HG02970 (cell line): ENCODE measurements around the gene FTCD.
"Not testable (repeated sequence)": the region's sequence is repeated elsewhere in the genome, so short reads cannot be mapped to it uniquely, and the experiment has no call there.

Experiments used
- ATAC-seq: cut with Tn5 transposase; IDR thresholded peaks from one replicate; pipeline ENCODE4 v1.9.1; 2021; ENCODE audit warnings: mild to moderate bottlenecking, moderate library complexity, moderate number of reproducible peaks; ENCODE audit not compliant: unreplicated experiment, low FRiP score

Gene FTCD

GRCh38 chr21:46141767-46142581, 13.4 kb downstream of the FTCD start:
- ATAC-seq: no peak

GRCh38 chr21:46140352-46141003, 14.9 kb downstream of the FTCD start:
- ATAC-seq: not testable (repeated sequence)

- no peak for ATAC-seq
Measured at GRCh38 chr21:46139686-46140085, 15.7 kb downstream of the FTCD start.

GRCh38 chr21:46138383-46138970, 16.9 kb downstream of the FTCD start:
- ATAC-seq: no peak

- ATAC-seq: no peak
Measured at GRCh38 chr21:46137908-46138307, 17.5 kb downstream of the FTCD start.

- ATAC-seq: no peak
Measured at GRCh38 chr21:46136739-46137349, 18.5 kb downstream of the FTCD start.

- ATAC-seq: no peak
Measured at GRCh38 chr21:46135782-46136395, 19.5 kb downstream of the FTCD start.

GRCh38 chr21:46131838-46132651, 23.3 kb downstream of the FTCD start:
- ATAC-seq: no peak

- no peak for ATAC-seq
Measured at GRCh38 chr21:46131588-46131837, 23.9 kb downstream of the FTCD start.

- ATAC-seq: no peak
Measured at GRCh38 chr21:46130831-46131587, 24.4 kb downstream of the FTCD start.

- ATAC-seq: no peak
Measured at GRCh38 chr21:46129846-46130651, 25.3 kb downstream of the FTCD start.

GRCh38 chr21:46128933-46129571, 26.3 kb downstream of the FTCD start:
- no peak for ATAC-seq

- ATAC-seq: no peak
Measured at GRCh38 chr21:46128106-46128932, 27.1 kb downstream of the FTCD start.

- ATAC-seq: no peak
Measured at GRCh38 chr21:46127239-46128105, 27.9 kb downstream of the FTCD start.

- ATAC-seq: no peak
Measured at GRCh38 chr21:46126309-46127238, 28.8 kb downstream of the FTCD start.
